Progenitor cell of endocrine pancreas (in vitro differentiated cells): Measurements from ENCODE around the gene CDH20. TPM values are rescaled to one million over a fixed set of nuclear protein-coding genes. Genes with fewer than 3 reads are reported as not detected.
A peak's percentile ranks its signal among the peaks of the same experiment; 100 is the strongest.

ENCODE experiments used
- DNase-seq: peaks from one replicate; pipeline ENCODE4 v3.0.0; 2021; ENCODE audit warnings: low spot score; ENCODE audit not compliant: unreplicated experiment
- H3K27ac Mint-ChIP-seq: 2 replicates; pipeline ENCODE4 v1.8.0; 2021; ENCODE audit warnings: mild to moderate bottlenecking, moderate library complexity, mixed read lengths
- H3K27me3 Mint-ChIP-seq: 2 replicates; pipeline ENCODE4 v1.8.0; 2021; ENCODE audit warnings: mixed read lengths
- H3K36me3 Mint-ChIP-seq: 2 replicates; pipeline ENCODE4 v1.8.0; 2022; ENCODE audit warnings: mixed read lengths; ENCODE audit not compliant: insufficient read depth
- H3K4me1 Mint-ChIP-seq: 2 replicates; pipeline ENCODE4 v1.8.0; 2021; ENCODE audit warnings: low read depth, mixed read lengths
- H3K4me3 Mint-ChIP-seq: 2 replicates; pipeline ENCODE4 v1.8.0; 2021; ENCODE audit warnings: low read depth, mild to moderate bottlenecking, moderate library complexity, mixed read lengths
- H3K9me3 Mint-ChIP-seq: 2 replicates; pipeline ENCODE4 v1.8.0; 2021; ENCODE audit warnings: low read depth, mixed read lengths
- total RNA-seq: library from RNA; stranded (reverse); gene quantifications from 2 replicates; pipeline ENCODE4 v1.2.1, GENCODE V29; 2021
- TF ChIP-seq, protein P1 (sequence below): fragments of 200-600 bp; sonication (generic); IDR thresholded peaks from one replicate; pipeline ENCODE4 v1.5.0; 2021; ENCODE audit warnings: antibody characterized with exemption, mild to moderate bottlenecking; ENCODE audit not compliant: unreplicated experiment

CDH20 gene
- total RNA-seq, 1 donor from 2014 or later: 0.65 TPM

- no peaks in the 10 kb centered on the region for H3K36me3 Mint-ChIP-seq
- no peak overlapping the region for H3K4me3 Mint-ChIP-seq
- no peaks in the 10 kb centered on the region for H3K9me3 Mint-ChIP-seq
- DNase-seq: no peak
- no peaks in the 10 kb centered on the region for H3K27me3 Mint-ChIP-seq
- TF ChIP-seq, protein P1, sequence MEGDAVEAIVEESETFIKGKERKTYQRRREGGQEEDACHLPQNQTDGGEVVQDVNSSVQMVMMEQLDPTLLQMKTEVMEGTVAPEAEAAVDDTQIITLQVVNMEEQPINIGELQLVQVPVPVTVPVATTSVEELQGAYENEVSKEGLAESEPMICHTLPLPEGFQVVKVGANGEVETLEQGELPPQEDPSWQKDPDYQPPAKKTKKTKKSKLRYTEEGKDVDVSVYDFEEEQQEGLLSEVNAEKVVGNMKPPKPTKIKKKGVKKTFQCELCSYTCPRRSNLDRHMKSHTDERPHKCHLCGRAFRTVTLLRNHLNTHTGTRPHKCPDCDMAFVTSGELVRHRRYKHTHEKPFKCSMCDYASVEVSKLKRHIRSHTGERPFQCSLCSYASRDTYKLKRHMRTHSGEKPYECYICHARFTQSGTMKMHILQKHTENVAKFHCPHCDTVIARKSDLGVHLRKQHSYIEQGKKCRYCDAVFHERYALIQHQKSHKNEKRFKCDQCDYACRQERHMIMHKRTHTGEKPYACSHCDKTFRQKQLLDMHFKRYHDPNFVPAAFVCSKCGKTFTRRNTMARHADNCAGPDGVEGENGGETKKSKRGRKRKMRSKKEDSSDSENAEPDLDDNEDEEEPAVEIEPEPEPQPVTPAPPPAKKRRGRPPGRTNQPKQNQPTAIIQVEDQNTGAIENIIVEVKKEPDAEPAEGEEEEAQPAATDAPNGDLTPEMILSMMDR: no peak
- no peaks in the 10 kb centered on the region for H3K4me1 Mint-ChIP-seq
- H3K27ac Mint-ChIP-seq: no peak overlapping the region
These were observed 40.8 kb upstream of the CDH20 start for GRCh38 chr18:61292280-61293035.

DNA sequence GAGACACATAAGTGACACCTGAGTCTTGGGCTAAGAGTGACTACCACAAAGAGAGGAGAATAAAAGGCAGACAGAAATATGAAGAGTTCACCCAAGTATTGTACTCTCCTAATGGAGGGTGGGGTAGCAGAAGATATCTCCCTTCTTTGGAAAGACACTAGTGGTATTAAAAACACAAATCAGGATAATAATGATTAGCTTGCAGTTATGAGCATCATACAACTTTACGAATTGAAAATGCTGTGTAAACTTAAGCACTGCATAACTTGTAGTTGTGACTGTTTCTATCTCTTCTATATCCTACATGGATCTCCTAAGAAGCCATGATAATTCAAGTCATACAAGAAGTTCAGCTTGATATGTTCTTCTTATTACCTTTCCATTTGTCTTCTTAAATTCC lies 38.1 kb upstream of the CDH20 start:
- TF ChIP-seq, protein P1: no peak
- no peak for DNase-seq
- Mint-ChIP-seq H3K36me3 (no peaks in the 10 kb centered on the region), H3K4me1 (no peaks in the 10 kb centered on the region), H3K9me3 (no peaks in the 10 kb centered on the region), H3K27ac (no peak overlapping the region), H3K4me3 (no peak overlapping the region), H3K27me3 (no peaks in the 10 kb centered on the region)

DNA sequence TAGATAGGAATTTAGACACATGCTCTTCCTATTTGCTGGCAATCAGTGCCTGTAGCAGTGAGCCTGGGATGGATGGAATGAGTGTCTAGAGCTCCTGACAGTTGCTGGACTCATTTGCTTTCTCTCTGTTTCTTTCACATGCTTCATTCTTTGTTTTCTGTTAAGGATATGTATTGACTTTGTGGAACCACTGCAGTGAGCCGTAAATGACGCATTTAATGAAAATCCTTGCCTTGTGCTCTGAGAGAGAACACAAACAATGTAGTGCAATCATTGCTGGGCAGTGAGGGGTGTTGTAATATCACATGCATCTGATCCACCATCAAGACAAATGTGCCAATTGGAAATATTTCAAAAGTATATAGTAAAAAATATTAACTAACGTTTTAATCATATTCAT lies 25.2 kb upstream of the CDH20 start:
- H3K27ac Mint-ChIP-seq: no peak overlapping the region
- H3K36me3 Mint-ChIP-seq: no peaks in the 10 kb centered on the region
- no peak overlapping the region for H3K4me3 Mint-ChIP-seq
- no peaks in the 10 kb centered on the region for H3K27me3 Mint-ChIP-seq
- TF ChIP-seq, protein P1: no peak
- no peaks in the 10 kb centered on the region for H3K9me3 Mint-ChIP-seq
- no peaks in the 10 kb centered on the region for H3K4me1 Mint-ChIP-seq
- DNase-seq: no peak

GRCh38 chr18:61308795-61309393 lies 24.3 kb upstream of the CDH20 start:
- Mint-ChIP-seq H3K36me3 (no peaks in the 10 kb centered on the region), H3K4me3 (no peak overlapping the region), H3K27me3 (no peaks in the 10 kb centered on the region), H3K9me3 (peaks cover 2% of the 10 kb centered on the region), H3K4me1 (no peaks in the 10 kb centered on the region), H3K27ac (no peak overlapping the region)
- DNase-seq: no peak
- TF ChIP-seq, protein P1: no peak

- Mint-ChIP-seq H3K27me3 (peaks cover 4% of the 10 kb centered on the region), H3K27ac (no peak overlapping the region), H3K4me1 (no peaks in the 10 kb centered on the region), H3K36me3 (no peaks in the 10 kb centered on the region), H3K9me3 (no peaks in the 10 kb centered on the region), H3K4me3 (no peak overlapping the region)
- TF ChIP-seq, protein P1: peak; percentile 84
- DNase-seq: peak; percentile 65
These were observed 10.9 kb upstream of the CDH20 start for GRCh38 chr18:61322265-61322873.
